H9 (cell line): ENCODE results near the gene DOHH. TPM values are rescaled to one million over a fixed set of nuclear protein-coding genes. Genes with fewer than 3 reads are reported as not detected.

ENCODE experiments used
- DNase-seq: peaks from one replicate; pipeline ENCODE4 v3.0.0-alpha.2; 2017
- H2AFZ ChIP-seq: one replicate; pipeline ENCODE4 v1.6.1; 2013; ENCODE audit warnings: mild to moderate bottlenecking, low read length, control low read depth, moderate library complexity
- H2AK5ac ChIP-seq: 2 replicates; pipeline ENCODE4 v1.6.1; 2013; ENCODE audit warnings: low read length, control low read depth, mixed read lengths; ENCODE audit not compliant: insufficient read length
- H2BK120ac ChIP-seq: one replicate; pipeline ENCODE4 v1.6.1; 2013; ENCODE audit warnings: low read depth, mild to moderate bottlenecking, low read length, control low read depth, inconsistent platforms; ENCODE audit not compliant: poor library complexity, severe bottlenecking
- H2BK12ac ChIP-seq: 2 replicates; pipeline ENCODE4 v1.6.1; 2013; ENCODE audit warnings: low read length, control low read depth, mixed read lengths, low read depth; ENCODE audit not compliant: insufficient read length
- H2BK15ac ChIP-seq: 2 replicates; pipeline ENCODE4 v1.6.1; 2013; ENCODE audit warnings: low read depth, low read length, control low read depth
- H2BK20ac ChIP-seq: one replicate; pipeline ENCODE4 v1.6.1; 2013; ENCODE audit warnings: low read depth, mild to moderate bottlenecking, low read length, control low read depth, inconsistent platforms; ENCODE audit not compliant: poor library complexity, severe bottlenecking
- H2BK5ac ChIP-seq: 2 replicates; pipeline ENCODE4 v1.6.1; 2013; ENCODE audit warnings: low read length, control low read depth, mixed read lengths; ENCODE audit not compliant: insufficient read length
- H3K14ac ChIP-seq: 2 replicates; pipeline ENCODE4 v1.6.1; 2013; ENCODE audit warnings: low read length, control low read depth; ENCODE audit not compliant: insufficient read depth
- H3K18ac ChIP-seq: 2 replicates; pipeline ENCODE4 v1.6.1; 2013; ENCODE audit warnings: low read depth, mild to moderate bottlenecking, mixed read lengths, low read length, control low read depth; ENCODE audit not compliant: insufficient read length
- H3K23ac ChIP-seq: 2 replicates; pipeline ENCODE4 v1.6.1; 2013; ENCODE audit warnings: low read length, control low read depth, mixed read lengths, low read depth; ENCODE audit not compliant: insufficient read length
- H3K23me2 ChIP-seq: 2 replicates; pipeline ENCODE4 v1.6.1; 2013; ENCODE audit warnings: low read depth, mild to moderate bottlenecking, mixed read lengths, low read length, control low read depth; ENCODE audit not compliant: insufficient read length, poor library complexity, severe bottlenecking
- H3K27ac ChIP-seq: 2 replicates; pipeline ENCODE4 v1.5.1; 2013; ENCODE audit warnings: low read length, control low read depth, mixed read lengths, low read depth; ENCODE audit not compliant: insufficient read length
- H3K27me3 ChIP-seq: 2 replicates; pipeline ENCODE4 v1.6.1; 2013; ENCODE audit warnings: low read length, control low read depth, inconsistent platforms; ENCODE audit not compliant: insufficient read depth
- H3K4ac ChIP-seq: 2 replicates; pipeline ENCODE4 v1.6.1; 2013; ENCODE audit warnings: low read depth, mild to moderate bottlenecking, control low read depth, inconsistent platforms, low read length, moderate library complexity
- H3K4me1 ChIP-seq: 2 replicates; pipeline ENCODE4 v1.6.1; 2013; ENCODE audit warnings: low read length, control low read depth, inconsistent platforms; ENCODE audit not compliant: insufficient read depth
- H3K4me2 ChIP-seq: 2 replicates; pipeline ENCODE4 v1.6.1; 2013; ENCODE audit warnings: low read length, control low read depth, mixed read lengths; ENCODE audit not compliant: insufficient read length, insufficient read depth
- H3K56ac ChIP-seq: 2 replicates; pipeline ENCODE4 v1.6.1; 2013; ENCODE audit warnings: low read depth, mild to moderate bottlenecking, mixed read lengths, low read length, control low read depth; ENCODE audit not compliant: insufficient read length
- H3K79me1 ChIP-seq: 2 replicates; pipeline ENCODE4 v1.6.1; 2013; ENCODE audit warnings: low read depth, mild to moderate bottlenecking, moderate library complexity, low read length, control low read depth, inconsistent platforms; ENCODE audit not compliant: insufficient read depth, poor library complexity, severe bottlenecking
- H3K79me2 ChIP-seq: 2 replicates; pipeline ENCODE4 v1.6.1; 2013; ENCODE audit warnings: low read length, control low read depth, inconsistent platforms; ENCODE audit not compliant: insufficient read depth
- H3K9ac ChIP-seq: 2 replicates; pipeline ENCODE4 v1.6.1; 2013; ENCODE audit warnings: low read length, control low read depth, mixed read lengths; ENCODE audit not compliant: insufficient read length; ENCODE audit errors: extremely low read depth
- H3K9me3 ChIP-seq: one replicate; pipeline ENCODE4 v1.6.1; 2013; ENCODE audit warnings: low read depth, low read length, inconsistent platforms; ENCODE audit not compliant: control insufficient read depth
- H3T11ph ChIP-seq: one replicate; pipeline ENCODE4 v1.6.1; 2013; ENCODE audit warnings: mild to moderate bottlenecking, low read length, control low read depth, inconsistent platforms
- H4K20me1 ChIP-seq: one replicate; pipeline ENCODE4 v1.6.1; 2013; ENCODE audit not compliant: control insufficient read depth, insufficient read length, insufficient read depth
- H4K5ac ChIP-seq: 2 replicates; pipeline ENCODE4 v1.6.1; 2013; ENCODE audit warnings: low read depth, mild to moderate bottlenecking, mixed read lengths, low read length, control low read depth; ENCODE audit not compliant: insufficient read length
- H4K8ac ChIP-seq: replicated peaks from 2 replicates; pipeline ENCODE4 v1.6.1; 2013; ENCODE audit warnings: low read length, control low read depth, mixed read lengths, low read depth; ENCODE audit not compliant: insufficient read length
- H4K91ac ChIP-seq: 2 replicates; pipeline ENCODE4 v1.6.1; 2013; ENCODE audit warnings: low read depth, mild to moderate bottlenecking, moderate library complexity, mixed read lengths, low read length, control low read depth; ENCODE audit not compliant: insufficient read length
- H3K27ac Mint-ChIP-seq, 3 experiments: 2 replicates in 2 of 3; 3 replicates in 1 of 3; pipeline ENCODE4 v1.8.0; 2020 to 2021; ENCODE audit warnings: mixed read lengths in 3 of 3, mild to moderate bottlenecking in 1 of 3, moderate library complexity in 1 of 3
- H3K27me3 Mint-ChIP-seq: 2 replicates; pipeline ENCODE4 v1.8.0; 2021; ENCODE audit warnings: low read depth, mild to moderate bottlenecking, moderate library complexity, mixed read lengths
- H3K36me3 Mint-ChIP-seq, 3 experiments: 2 replicates in 2 of 3; 3 replicates in 1 of 3; pipeline ENCODE4 v1.8.0; 2020 to 2021; ENCODE audit warnings: low read depth in 3 of 3, mixed read lengths in 3 of 3; ENCODE audit not compliant: insufficient read depth in 1 of 3
- H3K4me1 Mint-ChIP-seq, 2 experiments: 2 replicates each; pipeline ENCODE4 v1.8.0; 2020; ENCODE audit warnings: mixed read lengths in 2 of 2
- H3K4me3 Mint-ChIP-seq, 2 experiments: 2 replicates in 1 of 2; 3 replicates in 1 of 2; pipeline ENCODE4 v1.8.0; 2020 to 2021; ENCODE audit warnings: mild to moderate bottlenecking in 2 of 2, mixed read lengths in 2 of 2, moderate library complexity in 1 of 2
- H3K9me3 Mint-ChIP-seq, 2 experiments: 2 replicates in 1 of 2; 3 replicates in 1 of 2; pipeline ENCODE4 v1.8.0; 2020; ENCODE audit warnings: mild to moderate bottlenecking in 2 of 2, mixed read lengths in 2 of 2, moderate library complexity in 1 of 2
- WGBS: extraction: QIAGEN DNeasy Blood & Tissue Kit; methylation state at CpG from one replicate; pipeline ENCODE4 v1.1.7; 2013; ENCODE audit warnings: missing lambda C conversion rate, low lambda C conversion rate, mixed read lengths; ENCODE audit not compliant: insufficient read length; ENCODE audit errors: extremely low coverage; 5-methylcytosine and 5-hydroxymethylcytosine counted together
- total RNA-seq: library from RNA; stranded (reverse); gene quantifications from 2 replicates; pipeline ENCODE4 v1.2.1, GENCODE V29; 2021
- TF ChIP-seq, protein P1 (sequence below): fragments of 200-600 bp; sonication (generic); conservative IDR thresholded peaks from 3 replicates; pipeline ENCODE4 v1.8.0; 2021; ENCODE audit warnings: antibody characterized with exemption, mild to moderate bottlenecking

Gene DOHH
- total RNA-seq, 1 experiment from 2014 or later, result 16.5 TPM

DNA sequence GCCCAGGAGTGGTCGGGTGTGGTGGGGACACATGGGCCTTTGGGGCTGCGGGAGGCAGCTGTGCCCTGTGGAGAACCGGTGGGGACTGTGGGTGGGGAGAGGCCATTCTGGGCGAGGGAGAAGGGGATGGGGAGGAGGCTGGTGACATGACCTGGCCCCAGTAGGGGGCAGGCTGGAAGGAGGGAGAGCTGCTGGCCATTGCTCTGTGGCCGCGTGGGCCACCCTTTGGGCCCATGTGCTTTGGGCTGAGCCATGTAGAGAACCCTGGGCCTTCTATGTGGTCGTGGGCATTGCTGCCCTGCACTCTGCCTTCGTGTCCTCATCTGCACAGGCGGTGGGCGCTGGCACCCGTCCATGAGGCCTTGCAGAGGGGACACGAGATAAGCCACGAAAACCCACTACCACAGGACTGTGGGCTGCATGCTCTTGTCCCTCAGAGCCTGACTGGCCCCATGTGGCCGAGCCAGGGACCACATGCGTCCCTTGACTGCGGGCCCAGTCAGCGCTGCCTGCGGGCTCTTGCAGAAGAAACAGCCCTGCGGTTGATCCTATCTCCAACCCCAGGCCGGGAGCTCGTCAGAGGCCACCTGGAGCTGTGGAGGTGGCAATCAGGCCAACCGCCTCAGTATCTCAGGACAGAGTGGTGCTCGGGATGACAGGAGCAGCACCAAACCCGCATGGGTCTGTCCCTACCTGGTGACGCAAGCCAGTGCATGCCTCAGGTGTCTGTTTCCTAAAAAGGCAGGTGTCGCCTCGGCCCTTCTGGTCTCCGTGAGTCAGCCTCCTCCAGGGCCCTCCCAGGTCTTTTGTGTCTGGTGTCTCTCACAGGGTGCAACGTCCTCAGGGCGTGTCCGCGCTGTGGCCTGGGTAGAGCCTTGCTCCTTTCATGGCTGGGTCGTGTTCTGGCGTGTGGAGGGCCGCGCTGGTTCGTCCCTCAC is 20.0 kb upstream of the DOHH start:
- Histone ChIP-seq H3K23ac (no peak overlapping the region), H3K27me3 (no peaks in the 10 kb centered on the region), H3K18ac (no peak overlapping the region), H2BK15ac (no peak overlapping the region), H3K79me2 (no peaks in the 10 kb centered on the region; the same call in 1 of the 2 replicates), H4K5ac (no peak overlapping the region), H2AK5ac (no peak overlapping the region), H3K9me3 (no peaks in the 10 kb centered on the region), H3K4me1 (peaks cover 3% of the 10 kb centered on the region; the same call in 1 of the 2 replicates), H2AFZ (no peak overlapping the region), H3K23me2 (no peaks in the 10 kb centered on the region), H2BK12ac (no peak overlapping the region), H3K4ac (no peak overlapping the region), H3K14ac (no peak overlapping the region; the same call in 1 of the 2 replicates), H3T11ph (no peak overlapping the region), H2BK5ac (no peak overlapping the region), H4K20me1 (no peaks in the 10 kb centered on the region), H3K9ac (no peak overlapping the region), H2BK120ac (no peak overlapping the region), H3K79me1 (no peaks in the 10 kb centered on the region), H3K56ac (no peak overlapping the region), H4K91ac (peak overlapping the region; percentile 27), H2BK20ac (no peak overlapping the region), H3K4me2 (no peak overlapping the region), H4K8ac (no peak overlapping the region), H3K27ac (no peak overlapping the region)
- TF ChIP-seq, protein P1, sequence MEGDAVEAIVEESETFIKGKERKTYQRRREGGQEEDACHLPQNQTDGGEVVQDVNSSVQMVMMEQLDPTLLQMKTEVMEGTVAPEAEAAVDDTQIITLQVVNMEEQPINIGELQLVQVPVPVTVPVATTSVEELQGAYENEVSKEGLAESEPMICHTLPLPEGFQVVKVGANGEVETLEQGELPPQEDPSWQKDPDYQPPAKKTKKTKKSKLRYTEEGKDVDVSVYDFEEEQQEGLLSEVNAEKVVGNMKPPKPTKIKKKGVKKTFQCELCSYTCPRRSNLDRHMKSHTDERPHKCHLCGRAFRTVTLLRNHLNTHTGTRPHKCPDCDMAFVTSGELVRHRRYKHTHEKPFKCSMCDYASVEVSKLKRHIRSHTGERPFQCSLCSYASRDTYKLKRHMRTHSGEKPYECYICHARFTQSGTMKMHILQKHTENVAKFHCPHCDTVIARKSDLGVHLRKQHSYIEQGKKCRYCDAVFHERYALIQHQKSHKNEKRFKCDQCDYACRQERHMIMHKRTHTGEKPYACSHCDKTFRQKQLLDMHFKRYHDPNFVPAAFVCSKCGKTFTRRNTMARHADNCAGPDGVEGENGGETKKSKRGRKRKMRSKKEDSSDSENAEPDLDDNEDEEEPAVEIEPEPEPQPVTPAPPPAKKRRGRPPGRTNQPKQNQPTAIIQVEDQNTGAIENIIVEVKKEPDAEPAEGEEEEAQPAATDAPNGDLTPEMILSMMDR, result peak; percentile 41; the same call in 2 of the 3 replicates
- no CpG with 5 or more reads among the region's 37 CpGs for WGBS
- no peaks in the 10 kb centered on the region; the same call in 1 of the 2 replicates for H3K27me3 Mint-ChIP-seq
- peak overlapping the region in 2 of 3 experiments; percentile 70 to 86; a peak in 4 of 7 replicates for H3K27ac Mint-ChIP-seq
- no peaks in the 10 kb centered on the region; a peak in 1 of 5 replicates for H3K9me3 Mint-ChIP-seq
- peak; percentile 72 for DNase-seq
- H3K4me3 Mint-ChIP-seq, result no peak overlapping the region; a peak in 1 of 5 replicates
- peaks cover 6 to 27% (median 25%) of the 10 kb centered on the region in 3 experiments for H3K36me3 Mint-ChIP-seq
- H3K4me1 Mint-ChIP-seq, result peaks cover 33 to 37% of the 10 kb centered on the region in 2 experiments
